Ishikawa (cell line): ENCODE results near the gene KIF26B.

Experiments
- CREB1 ChIP-seq: IDR thresholded peaks from 2 replicates; pipeline ENCODE4 v1.6.1; 2012; ENCODE audit warnings: low read depth
- EP300 ChIP-seq: IDR thresholded peaks from 2 replicates; pipeline ENCODE4 v1.6.1; 2012; ENCODE audit warnings: borderline replicate concordance
- FOXM1 ChIP-seq: IDR thresholded peaks from 2 replicates; pipeline ENCODE4 v1.6.1; 2012; ENCODE audit warnings: low read depth, borderline replicate concordance
- NFIC ChIP-seq: IDR thresholded peaks from 2 replicates; pipeline ENCODE4 v1.6.1; 2012
- RAD21 ChIP-seq: IDR thresholded peaks from 2 replicates; pipeline ENCODE4 v1.6.1; 2012; ENCODE audit warnings: low read depth
- YY1 ChIP-seq: IDR thresholded peaks from 2 replicates; pipeline ENCODE4 v1.6.1; 2012; ENCODE audit warnings: low read depth

GRCh38 chr1:245310571-245311531 is 156.1 kb downstream of the KIF26B start:
- no peak for TF ChIP-seq YY1
- TF ChIP-seq RAD21 = no peak
- no peak for TF ChIP-seq NFIC
- TF ChIP-seq EP300 = no peak
- TF ChIP-seq FOXM1 = no peak
- TF ChIP-seq CREB1 = no peak
